MCF 10A (cell line): ENCODE data around the gene TMCC2. TPM values are rescaled to one million over a fixed set of nuclear protein-coding genes. Genes with fewer than 3 reads are reported as not detected.

ENCODE experiments used
- BruUV-seq: library from RNA; stranded (reverse); fragments of 400-500 nt; replicated peaks from 2 replicates; lab custom pipeline; 2021; lab: Mats Ljungman, UMichigan
- CTCF ChIA-PET: fragments of 300-600 bp; sonication (Branson Sonifier 250); formaldehyde crosslinking; extraction: SDS; loops from one replicate; lab custom pipeline; 2021; ENCODE audit warnings: antibody characterized with exemption, inconsistent platforms; lab: Yijun Ruan, JAX
- POLR2A ChIA-PET: fragments of 300-600, 350-650 bp; sonication (Branson Sonifier 250); formaldehyde crosslinking; extraction: SDS; loops from one replicate; lab custom pipeline; 2020; ENCODE audit warnings: antibody characterized with exemption, inconsistent platforms; lab: Yijun Ruan, JAX
- DNase-seq: peaks from one replicate; pipeline ENCODE4 v3.0.0-alpha.2; 2018; ENCODE audit not compliant: unreplicated experiment
- H3K27ac Mint-ChIP-seq: one replicate; pipeline ENCODE4 v1.8.0; 2022; ENCODE audit warnings: mild to moderate bottlenecking, low read depth, mixed read lengths; ENCODE audit not compliant: unreplicated experiment
- H3K27me3 Mint-ChIP-seq: one replicate; pipeline ENCODE4 v1.8.0; 2022; ENCODE audit warnings: mixed read lengths; ENCODE audit not compliant: insufficient read depth, unreplicated experiment
- H3K36me3 Mint-ChIP-seq: one replicate; pipeline ENCODE4 v1.8.0; 2022; ENCODE audit warnings: mild to moderate bottlenecking, moderate library complexity, mixed read lengths; ENCODE audit not compliant: insufficient read depth, unreplicated experiment
- H3K4me1 Mint-ChIP-seq: one replicate; pipeline ENCODE4 v1.8.0; 2022; ENCODE audit warnings: mixed read lengths; ENCODE audit not compliant: insufficient read depth, unreplicated experiment
- H3K4me3 Mint-ChIP-seq: one replicate; pipeline ENCODE4 v1.8.0; 2022; ENCODE audit warnings: mild to moderate bottlenecking, moderate library complexity, mixed read lengths; ENCODE audit not compliant: unreplicated experiment
- H3K9me3 Mint-ChIP-seq: one replicate; pipeline ENCODE4 v1.8.0; 2022; ENCODE audit warnings: mixed read lengths; ENCODE audit not compliant: unreplicated experiment
- CTCF ChIP-seq: fragments of 200-600 bp; IDR thresholded peaks from one replicate; pipeline ENCODE4 v1.8.0; 2022; ENCODE audit warnings: antibody characterized with exemption, mild to moderate bottlenecking; ENCODE audit not compliant: unreplicated experiment
- intact Hi-C: fragments of 100-400 bp; cut with micrococcal nuclease; formaldehyde crosslinking; loops from 2 replicates; pipeline ENCODE4 v1.14.1; 2022
- total RNA-seq: library from RNA; stranded (reverse); gene quantifications from 2 replicates; pipeline ENCODE4 v1.2.3, GENCODE V29; 2022

Gene TMCC2
- total RNA-seq, 1 experiment from 2014 or later: 0.79 TPM

- Mint-ChIP-seq H3K4me3 (no peak overlapping the region), H3K4me1 (peaks cover 25% of the 10 kb centered on the region), H3K36me3 (peaks cover 35% of the 10 kb centered on the region), H3K27me3 (no peaks in the 10 kb centered on the region), H3K27ac (no peak overlapping the region), H3K9me3 (no peaks in the 10 kb centered on the region)
- BruUV-seq: no TSS peak
- ChIA-PET CTCF (interaction anchor here (0.6 to 27.7 kb wide), 8 partner anchors 8 to 345 kb away, joined by 3 to 1857 read pairs (median 12); partner anchors contain the start of gene NUAK2), POLR2A (interaction anchor here (9.6 kb wide), 1 partner anchor 11 kb away, joined by 243 read pairs; no protein-coding TSS in a partner anchor)
- no peak for TF ChIP-seq CTCF
- DNase-seq: no peak
- intact Hi-C loops: no loop called here
These were observed 85.3 kb downstream of the TMCC2 start for GRCh38 chr1:205312866-205313562.

- ChIA-PET POLR2A (interaction anchor here (0.7 to 9.6 kb wide), 2 partner anchors 11 to 28 kb away, joined by 3 to 243 read pairs; no protein-coding TSS in a partner anchor), CTCF (interaction anchor here (0.6 to 27.7 kb wide), 8 partner anchors 11 to 344 kb away, joined by 3 to 1857 read pairs (median 4); no protein-coding TSS in a partner anchor)
- Mint-ChIP-seq H3K4me1 (peaks cover 33% of the 10 kb centered on the region), H3K4me3 (no peak overlapping the region), H3K9me3 (no peaks in the 10 kb centered on the region), H3K27ac (peak overlapping the region; percentile 33), H3K27me3 (no peaks in the 10 kb centered on the region), H3K36me3 (peaks cover 28% of the 10 kb centered on the region)
- no TSS peak for BruUV-seq
- no peak for TF ChIP-seq CTCF
- no peak for DNase-seq
- intact Hi-C loops: no loop called here
These were observed 86.0 kb downstream of the TMCC2 start for GRCh38 chr1:205313563-205314308.

GRCh38 chr1:205315008-205315618 lies 87.4 kb downstream of the TMCC2 start:
- Mint-ChIP-seq H3K9me3 (no peaks in the 10 kb centered on the region), H3K4me3 (no peak overlapping the region), H3K27ac (peak overlapping the region; percentile 33), H3K27me3 (no peaks in the 10 kb centered on the region), H3K36me3 (peaks cover 16% of the 10 kb centered on the region), H3K4me1 (peaks cover 45% of the 10 kb centered on the region)
- TF ChIP-seq CTCF: no peak
- ChIA-PET CTCF (interaction anchor here (0.6 to 27.7 kb wide), 8 partner anchors 10 to 170 kb away, joined by 3 to 1857 read pairs (median 4); no protein-coding TSS in a partner anchor), POLR2A (interaction anchor here (0.7 to 9.6 kb wide), 2 partner anchors 13 to 37 kb away, joined by 4 to 243 read pairs; no protein-coding TSS in a partner anchor)
- BruUV-seq: no TSS peak
- intact Hi-C loops: no loop called here
- no peak for DNase-seq
